ENCODE measurements around the gene SNRPA1.

GRCh38 chr15:101266034-101266433 is 29.0 kb downstream of the SNRPA1 start:
- TF ChIP-seq EP300 (IDR thresholded peaks at IDR 0.05) (no peak), POLR2AphosphoS5 (IDR thresholded peaks at IDR 0.05) (peak in 1 of 3 donors; percentile 19), CTCF (IDR thresholded peaks at IDR 0.05) (no peak), POLR2A (IDR thresholded peaks at IDR 0.05) (no peak)

Data from stomach (tissue), 4 donors.